Loucy (cell line): Measurements from ENCODE around the gene ARHGAP22.

Source experiments
- H2AFZ ChIP-seq: fragments of 200-600 bp; sonication (generic); 2 replicates; pipeline ENCODE4 v1.6.0; 2016; ENCODE audit warnings: antibody characterized with exemption, mild to moderate bottlenecking, low read length, moderate library complexity
- H3F3A ChIP-seq: fragments of 200-600 bp; 2 replicates; pipeline ENCODE4 v1.6.0; 2016; ENCODE audit warnings: antibody characterized with exemption, low read depth, mild to moderate bottlenecking
- H3K27me3 ChIP-seq: fragments of 200-600 bp; sonication (generic); 2 replicates; pipeline ENCODE4 v1.6.1; 2014; ENCODE audit warnings: low read length, mild to moderate bottlenecking; ENCODE audit not compliant: insufficient read depth, poor library complexity, severe bottlenecking
- H3K36me3 ChIP-seq: fragments of 200-600 bp; sonication (generic); 2 replicates; pipeline ENCODE4 v1.6.1; 2016; ENCODE audit warnings: low read length; ENCODE audit not compliant: insufficient read depth
- H3K4me1 ChIP-seq: fragments of 200-600 bp; sonication (generic); 2 replicates; pipeline ENCODE4 v1.5.1; 2014; ENCODE audit warnings: low read length, mild to moderate bottlenecking; ENCODE audit not compliant: insufficient read depth, poor library complexity, severe bottlenecking
- H3K4me2 ChIP-seq: fragments of 200-600 bp; sonication (generic); 2 replicates; pipeline ENCODE4 v1.6.0; 2014; ENCODE audit warnings: antibody characterized with exemption, low read length, low read depth, mild to moderate bottlenecking; ENCODE audit not compliant: poor library complexity, severe bottlenecking
- H3K4me3 ChIP-seq: fragments of 200-600 bp; sonication (generic); 2 replicates; pipeline ENCODE4 v1.5.1; 2014; ENCODE audit warnings: low read length, mild to moderate bottlenecking, mixed read lengths; ENCODE audit not compliant: poor library complexity, severe bottlenecking
- H3K79me2 ChIP-seq: fragments of 200-600 bp; sonication (generic); 2 replicates; pipeline ENCODE4 v1.6.1; 2014; ENCODE audit warnings: low read length; ENCODE audit not compliant: insufficient read depth
- H3K9ac ChIP-seq: fragments of 200-600 bp; sonication (generic); 2 replicates; pipeline ENCODE4 v1.6.0; 2014; ENCODE audit warnings: mild to moderate bottlenecking, low read depth, low read length, moderate library complexity; ENCODE audit not compliant: poor library complexity, severe bottlenecking
- H3K9me2 ChIP-seq: fragments of 200-600 bp; sonication (generic); replicated peaks from 2 replicates; pipeline ENCODE4 v1.6.1; 2016; ENCODE audit warnings: low read depth, low read length, mixed read lengths
- H3K9me3 ChIP-seq: fragments of 200-600 bp; sonication (generic); 2 replicates; pipeline ENCODE4 v1.6.1; 2014; ENCODE audit warnings: mild to moderate bottlenecking, antibody characterized with exemption, low read length, low read depth; ENCODE audit not compliant: insufficient read depth
- H4K20me1 ChIP-seq: fragments of 200-600 bp; sonication (generic); 2 replicates; pipeline ENCODE4 v1.6.0; 2014; ENCODE audit warnings: antibody characterized with exemption, low read length, mild to moderate bottlenecking; ENCODE audit not compliant: insufficient read depth, poor library complexity, severe bottlenecking
- CTCF ChIP-seq: fragments of 200-600 bp; sonication (generic); conservative IDR thresholded peaks from 2 replicates; pipeline ENCODE4 v1.5.1; 2014; ENCODE audit warnings: mild to moderate bottlenecking, antibody characterized with exemption, low read length
- EZH2phosphoT487 ChIP-seq: fragments of 200-600 bp; IDR thresholded peaks from 2 replicates; pipeline ENCODE4 v1.6.1; 2018; ENCODE audit warnings: antibody characterized with exemption, mild to moderate bottlenecking, moderate library complexity, borderline replicate concordance

Gene ARHGAP22

GRCh38 chr10:48632166-48632565, 27.3 kb upstream of the ARHGAP22 start:
- Histone ChIP-seq H3K36me3 (no peaks in the 10 kb centered on the region), H3K9me3 (no peaks in the 10 kb centered on the region), H3K9ac (no peak overlapping the region), H4K20me1 (no peaks in the 10 kb centered on the region), H3F3A (no peaks in the 10 kb centered on the region), H2AFZ (no peak overlapping the region), H3K4me1 (peaks cover 46% of the 10 kb centered on the region), H3K4me3 (no peak overlapping the region), H3K4me2 (no peak overlapping the region), H3K27me3 (no peaks in the 10 kb centered on the region), H3K9me2 (no peaks in the 10 kb centered on the region), H3K79me2 (no peaks in the 10 kb centered on the region)
- TF ChIP-seq EZH2phosphoT487 = no peak
- TF ChIP-seq CTCF = no peak

GRCh38 chr10:48627984-48628609, 23.2 kb upstream of the ARHGAP22 start:
- Histone ChIP-seq H4K20me1 (no peaks in the 10 kb centered on the region), H3K79me2 (no peaks in the 10 kb centered on the region), H3K9ac (no peak overlapping the region), H3K4me2 (no peak overlapping the region), H3K9me3 (no peaks in the 10 kb centered on the region), H3K27me3 (no peaks in the 10 kb centered on the region), H3K4me1 (peaks cover 9% of the 10 kb centered on the region), H2AFZ (no peak overlapping the region), H3F3A (no peaks in the 10 kb centered on the region), H3K36me3 (no peaks in the 10 kb centered on the region), H3K4me3 (no peak overlapping the region), H3K9me2 (no peaks in the 10 kb centered on the region)
- TF ChIP-seq EZH2phosphoT487 (no peak), CTCF (no peak)

- H3K9me2 ChIP-seq = no peaks in the 10 kb centered on the region
- no peak overlapping the region for H2AFZ ChIP-seq
- H3K4me3 ChIP-seq = no peak overlapping the region
- H3K9ac ChIP-seq = no peak overlapping the region
- no peaks in the 10 kb centered on the region for H3K79me2 ChIP-seq
- TF ChIP-seq EZH2phosphoT487 (no peak), CTCF (no peak)
- H3K27me3 ChIP-seq = no peaks in the 10 kb centered on the region
- H3K9me3 ChIP-seq = no peaks in the 10 kb centered on the region
- H3F3A ChIP-seq = no peaks in the 10 kb centered on the region
- H3K36me3 ChIP-seq = no peaks in the 10 kb centered on the region
- no peaks in the 10 kb centered on the region for H4K20me1 ChIP-seq
- no peaks in the 10 kb centered on the region for H3K4me1 ChIP-seq
- no peak overlapping the region for H3K4me2 ChIP-seq
Observed at GRCh38 chr10:48626986-48627731, 22.3 kb upstream of the ARHGAP22 start.
